ENCODE measurements around the gene RHPN2.

DNA sequence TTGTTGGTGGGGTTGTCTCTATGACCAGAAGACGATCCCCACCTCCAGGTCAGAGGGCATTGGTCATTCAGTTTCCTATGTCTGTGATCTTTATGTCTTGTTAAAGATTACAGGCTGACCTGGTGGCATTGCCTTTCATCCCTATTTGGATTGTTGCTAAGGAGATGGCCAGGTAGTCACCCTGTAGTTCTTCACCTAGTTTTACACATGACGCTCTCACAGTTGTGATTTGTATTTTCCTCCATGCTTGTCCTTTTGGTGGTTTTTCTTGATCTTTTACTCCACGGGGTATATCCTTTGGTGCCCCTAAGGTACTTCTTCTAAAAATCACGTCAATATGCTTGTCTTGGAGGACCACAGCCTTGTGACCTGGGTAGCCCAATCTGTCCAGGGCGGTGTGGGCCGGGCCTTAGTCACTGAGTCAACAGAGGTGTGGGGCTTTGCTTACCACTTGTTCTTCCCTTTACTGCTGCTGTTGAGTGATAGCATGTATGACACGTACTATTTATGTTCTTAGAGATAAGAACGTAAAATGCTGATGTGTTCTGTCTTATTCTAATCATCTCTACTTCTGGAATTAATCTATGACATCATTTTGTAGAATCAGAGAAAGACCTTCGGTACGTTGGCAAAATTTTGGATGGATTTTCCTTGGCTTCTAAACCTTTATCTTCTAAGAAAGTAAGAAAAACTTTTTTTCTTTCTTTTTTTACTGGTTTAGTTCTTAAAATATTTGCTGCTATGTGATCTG is 36.4 kb upstream of the RHPN2 start:
- TF ChIP-seq, protein P1, sequence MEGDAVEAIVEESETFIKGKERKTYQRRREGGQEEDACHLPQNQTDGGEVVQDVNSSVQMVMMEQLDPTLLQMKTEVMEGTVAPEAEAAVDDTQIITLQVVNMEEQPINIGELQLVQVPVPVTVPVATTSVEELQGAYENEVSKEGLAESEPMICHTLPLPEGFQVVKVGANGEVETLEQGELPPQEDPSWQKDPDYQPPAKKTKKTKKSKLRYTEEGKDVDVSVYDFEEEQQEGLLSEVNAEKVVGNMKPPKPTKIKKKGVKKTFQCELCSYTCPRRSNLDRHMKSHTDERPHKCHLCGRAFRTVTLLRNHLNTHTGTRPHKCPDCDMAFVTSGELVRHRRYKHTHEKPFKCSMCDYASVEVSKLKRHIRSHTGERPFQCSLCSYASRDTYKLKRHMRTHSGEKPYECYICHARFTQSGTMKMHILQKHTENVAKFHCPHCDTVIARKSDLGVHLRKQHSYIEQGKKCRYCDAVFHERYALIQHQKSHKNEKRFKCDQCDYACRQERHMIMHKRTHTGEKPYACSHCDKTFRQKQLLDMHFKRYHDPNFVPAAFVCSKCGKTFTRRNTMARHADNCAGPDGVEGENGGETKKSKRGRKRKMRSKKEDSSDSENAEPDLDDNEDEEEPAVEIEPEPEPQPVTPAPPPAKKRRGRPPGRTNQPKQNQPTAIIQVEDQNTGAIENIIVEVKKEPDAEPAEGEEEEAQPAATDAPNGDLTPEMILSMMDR (IDR thresholded peaks at IDR 0.05; ENCODE audit: insufficient read depth, low read length), result no peak
- TF ChIP-seq POLR2AphosphoS5 (IDR thresholded peaks at IDR 0.05; ENCODE audit: low read depth) (no peak), SPI1 (IDR thresholded peaks at IDR 0.05; ENCODE audit: borderline replicate concordance, low read depth) (no peak)
- TF ChIP-seq, protein P2, sequence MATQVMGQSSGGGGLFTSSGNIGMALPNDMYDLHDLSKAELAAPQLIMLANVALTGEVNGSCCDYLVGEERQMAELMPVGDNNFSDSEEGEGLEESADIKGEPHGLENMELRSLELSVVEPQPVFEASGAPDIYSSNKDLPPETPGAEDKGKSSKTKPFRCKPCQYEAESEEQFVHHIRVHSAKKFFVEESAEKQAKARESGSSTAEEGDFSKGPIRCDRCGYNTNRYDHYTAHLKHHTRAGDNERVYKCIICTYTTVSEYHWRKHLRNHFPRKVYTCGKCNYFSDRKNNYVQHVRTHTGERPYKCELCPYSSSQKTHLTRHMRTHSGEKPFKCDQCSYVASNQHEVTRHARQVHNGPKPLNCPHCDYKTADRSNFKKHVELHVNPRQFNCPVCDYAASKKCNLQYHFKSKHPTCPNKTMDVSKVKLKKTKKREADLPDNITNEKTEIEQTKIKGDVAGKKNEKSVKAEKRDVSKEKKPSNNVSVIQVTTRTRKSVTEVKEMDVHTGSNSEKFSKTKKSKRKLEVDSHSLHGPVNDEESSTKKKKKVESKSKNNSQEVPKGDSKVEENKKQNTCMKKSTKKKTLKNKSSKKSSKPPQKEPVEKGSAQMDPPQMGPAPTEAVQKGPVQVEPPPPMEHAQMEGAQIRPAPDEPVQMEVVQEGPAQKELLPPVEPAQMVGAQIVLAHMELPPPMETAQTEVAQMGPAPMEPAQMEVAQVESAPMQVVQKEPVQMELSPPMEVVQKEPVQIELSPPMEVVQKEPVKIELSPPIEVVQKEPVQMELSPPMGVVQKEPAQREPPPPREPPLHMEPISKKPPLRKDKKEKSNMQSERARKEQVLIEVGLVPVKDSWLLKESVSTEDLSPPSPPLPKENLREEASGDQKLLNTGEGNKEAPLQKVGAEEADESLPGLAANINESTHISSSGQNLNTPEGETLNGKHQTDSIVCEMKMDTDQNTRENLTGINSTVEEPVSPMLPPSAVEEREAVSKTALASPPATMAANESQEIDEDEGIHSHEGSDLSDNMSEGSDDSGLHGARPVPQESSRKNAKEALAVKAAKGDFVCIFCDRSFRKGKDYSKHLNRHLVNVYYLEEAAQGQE (IDR thresholded peaks at IDR 0.05; ENCODE audit: insufficient replicate concordance, low read depth), result no peak
